ENCODE results near the gene BTBD2. TPM values are rescaled to one million over a fixed set of nuclear protein-coding genes. Genes with fewer than 3 reads are reported as not detected.

BTBD2 gene
- total and polyA plus RNA-seq, 2 of the 8 experiments (the other 6 are each of a cell fraction or from before 2014, with no cell fraction given), result 91.7 to 92.3 TPM

DNA sequence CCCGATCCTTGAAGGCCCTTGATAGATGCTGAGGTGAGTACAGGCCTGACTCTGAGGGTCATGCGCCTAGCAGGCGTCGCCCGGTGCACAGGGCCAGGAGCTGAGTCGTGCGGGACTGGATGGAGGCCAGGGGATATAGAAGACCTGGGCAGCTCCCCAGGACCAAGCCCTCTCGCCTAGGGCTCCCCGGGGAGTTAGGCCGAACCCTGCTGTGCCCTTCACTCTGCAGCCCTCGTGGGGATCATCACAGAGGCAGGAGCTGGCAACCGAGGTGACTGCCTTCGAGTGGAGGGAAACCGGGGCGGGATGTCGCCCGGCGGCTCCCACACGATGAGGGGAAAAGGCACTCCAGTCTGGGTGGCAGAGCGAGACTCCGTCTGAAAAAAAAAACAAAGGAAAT is 62.9 kb downstream of the BTBD2 start:
- Histone ChIP-seq H4K8ac (ENCODE audit: extremely low read depth, insufficient read depth, low read length) (no peak overlapping the region), H2BK12ac (ENCODE audit: low read depth, low read length) (no peak overlapping the region), H4K20me1 (replicated peaks in 1 of 2; ENCODE audit: control insufficient read depth in 1 of 2, insufficient read depth in 2 of 2, low read length in 2 of 2) (peaks cover 47 to 63% of the 10 kb centered on the region in 2 experiments), H3K23me2 (ENCODE audit: low read depth, low read length) (no peaks in the 10 kb centered on the region), H2AK5ac (ENCODE audit: low read depth, low read length) (no peak overlapping the region), H3K4me2 (ENCODE audit: insufficient read depth in 1 of 2, low read depth in 2 of 2, low read length in 2 of 2) (no peak overlapping the region), H3K27ac (ENCODE audit: low read depth, low read length) (no peak overlapping the region), H3K4me1 (replicated peaks in 1 of 4; ENCODE audit: control insufficient read depth in 3 of 4, insufficient read depth in 4 of 4, low read length in 3 of 4) (peaks cover 0 to 16% (median 10%) of the 10 kb centered on the region in 4 experiments; a peak in 5 of 7 replicates), H2AFZ (ENCODE audit: low read length) (no peak overlapping the region), H2BK5ac (ENCODE audit: low read depth, low read length) (no peak overlapping the region), H2BK15ac (ENCODE audit: low read length) (no peak overlapping the region), H3K14ac (ENCODE audit: insufficient read length) (no peak overlapping the region), H3K56ac (replicated peaks; ENCODE audit: insufficient read length, low read depth, low read length) (no peak overlapping the region), H2BK120ac (replicated peaks; ENCODE audit: low read depth, low read length) (no peak overlapping the region), H3K4ac (replicated peaks; ENCODE audit: insufficient read length, low read depth, low read length) (no peak overlapping the region), H4K91ac (replicated peaks; ENCODE audit: insufficient read length, low read length) (no peak overlapping the region), H3K79me1 (ENCODE audit: low read depth, low read length) (peaks cover 34% of the 10 kb centered on the region), H3K4me3 (ENCODE audit: extremely low read depth in 1 of 4, insufficient read depth in 2 of 4, low read depth in 3 of 4, low read length in 4 of 4) (no peak overlapping the region), H3K79me2 (ENCODE audit: control insufficient read depth in 1 of 2, insufficient read depth in 2 of 2, low read length in 2 of 2) (peaks cover 44 to 97% of the 10 kb centered on the region in 2 experiments), H2BK20ac (ENCODE audit: low read length) (no peak overlapping the region), H3K23ac (ENCODE audit: insufficient read length) (no peak overlapping the region), H3K27me3 (replicated peaks in 1 of 4; ENCODE audit: control insufficient read depth in 3 of 4, extremely low read depth in 1 of 4, insufficient read depth in 3 of 4, low read length in 3 of 4) (no peaks in the 10 kb centered on the region), H4K5ac (ENCODE audit: insufficient read length, low read depth, low read length) (no peak overlapping the region), H3K36me3 (ENCODE audit: control insufficient read depth in 2 of 4, insufficient read depth in 4 of 4, low read length in 3 of 4) (no peaks in the 10 kb centered on the region; a peak in 1 of 8 replicates), H3K9me3 (ENCODE audit: insufficient read depth in 2 of 2, low read depth in 1 of 2, low read length in 1 of 2) (no peaks in the 10 kb centered on the region; a peak in 1 of 4 replicates), H3K9ac (replicated peaks in 1 of 4; ENCODE audit: extremely low read depth in 1 of 4, low read depth in 3 of 4, low read length in 3 of 4) (no peak overlapping the region), H3K18ac (ENCODE audit: extremely low read depth, low read length) (no peak overlapping the region)
- CTCF ChIA-PET (ENCODE audit: partially characterized antibody), result interaction anchor here (1.1 to 2.0 kb wide), 3 partner anchors 19 to 80 kb away, joined by 3 to 6 read pairs (median 3); no protein-coding TSS in a partner anchor
- TF ChIP-seq SP1 (IDR thresholded peaks at IDR 0.05; ENCODE audit: low read depth, low read length), result no peak
- no peak for TF ChIP-seq GABPA (IDR thresholded peaks at IDR 0.05; ENCODE audit: borderline replicate concordance, insufficient read depth, low read length)
- no peak for TF ChIP-seq TAF7 (optimal IDR thresholded peaks at IDR 0.05; ENCODE audit: borderline replicate concordance, low read depth, low read length)
- no peak for TF ChIP-seq YY1 (IDR thresholded peaks at IDR 0.05; ENCODE audit: low read depth, low read length)
- FAIRE-seq (no peak), DNase-seq (ENCODE audit: low read depth in 1 of 2, low spot score in 2 of 2) (no peak)
- POLR2A ChIA-PET (ENCODE audit: partially characterized antibody), result interaction anchor here (1.1 to 1.3 kb wide), 3 partner anchors 9 to 25 kb away, joined by 3 read pairs; no protein-coding TSS in a partner anchor
- 92% methylated on average over 21 of the region's 21 CpGs; no CpG with 5 or more reads in 1 of the 2 experiments for WGBS, 2 experiments (ENCODE audit: extremely low coverage in 1 of 2, insufficient coverage in 1 of 2, insufficient read length in 1 of 2, insufficient replicate concordance in 2 of 2, low coverage in 1 of 2, low lambda C conversion rate in 2 of 2, missing lambda C conversion rate in 1 of 2)
